ENCODE data around the gene DPH5.
"Not testable (repeated sequence)": the region's sequence is repeated elsewhere in the genome, so short reads cannot be mapped to it uniquely, and the experiment has no call there.

Gene DPH5

GRCh38 chr1:101044749-101045148, 19.2 kb upstream of the DPH5 start:
- H3K27ac Mint-ChIP-seq, result peak overlapping the region; percentile 39
- DNase-seq (no peak), ATAC-seq (replicated peaks) (peak in 1 of 2 donors; percentile 33)
- H3K9me3 Mint-ChIP-seq, result peaks cover 9 to 11% of the 10 kb centered on the region in 2 donors
- H3K4me3 Mint-ChIP-seq, result no peak overlapping the region
- no peaks in the 10 kb centered on the region for H3K27me3 Mint-ChIP-seq
- H3K4me1 Mint-ChIP-seq, result peaks cover 22 to 27% of the 10 kb centered on the region in 2 donors
- H3K36me3 Mint-ChIP-seq, result peaks cover 28 to 30% of the 10 kb centered on the region in 2 donors

GRCh38 chr1:101044259-101044658, 18.7 kb upstream of the DPH5 start:
- peaks cover 10 to 12% of the 10 kb centered on the region in 2 donors for H3K9me3 Mint-ChIP-seq
- H3K36me3 Mint-ChIP-seq, result peaks cover 32 to 35% of the 10 kb centered on the region in 2 donors
- H3K4me3 Mint-ChIP-seq, result no peak overlapping the region
- ATAC-seq (replicated peaks) (peak; percentile 34 to 38), DNase-seq (no peak)
- peaks cover 18 to 22% of the 10 kb centered on the region in 2 donors for H3K4me1 Mint-ChIP-seq
- H3K27me3 Mint-ChIP-seq, result no peaks in the 10 kb centered on the region
- H3K27ac Mint-ChIP-seq, result no peak overlapping the region

GRCh38 chr1:101043776-101044175, 18.2 kb upstream of the DPH5 start:
- Mint-ChIP-seq H3K9me3 (peaks cover 13 to 15% of the 10 kb centered on the region in 2 donors), H3K36me3 (peaks cover 37 to 40% of the 10 kb centered on the region in 2 donors), H3K4me1 (peaks cover 21 to 24% of the 10 kb centered on the region in 2 donors), H3K4me3 (no peak overlapping the region), H3K27me3 (no peaks in the 10 kb centered on the region), H3K27ac (no peak overlapping the region)
- DNase-seq (no peak), ATAC-seq (replicated peaks) (no peak)

- H3K36me3 Mint-ChIP-seq, result peaks cover 47 to 52% of the 10 kb centered on the region in 2 donors
Measured at GRCh38 chr1:101041300-101041699, 15.7 kb upstream of the DPH5 start.

GRCh38 chr1:101040666-101041065, 15.1 kb upstream of the DPH5 start:
- peaks cover 19 to 20% of the 10 kb centered on the region in 2 donors for H3K9me3 Mint-ChIP-seq
- DNase-seq (peak; percentile 25), ATAC-seq (replicated peaks) (peak; percentile 45 to 62)
- peaks cover 25 to 36% of the 10 kb centered on the region in 2 donors for H3K4me1 Mint-ChIP-seq
- H3K36me3 Mint-ChIP-seq, result peaks cover 48 to 52% of the 10 kb centered on the region in 2 donors
- peak overlapping the region; percentile 63 for H3K27ac Mint-ChIP-seq
- peak overlapping the region; percentile 19 to 58 for H3K4me3 Mint-ChIP-seq
- H3K27me3 Mint-ChIP-seq, result no peaks in the 10 kb centered on the region

More at GRCh38 chr1:101041300-101041699, 15.7 kb upstream of the DPH5 start:
- DNase-seq, result no peak
- peak in 1 of 2 donors; percentile 23 for ATAC-seq (replicated peaks)
- Mint-ChIP-seq H3K27me3 (no peaks in the 10 kb centered on the region), H3K4me3 (peak overlapping the region in 1 of 2 donors; percentile 19), H3K9me3 (peaks cover 17 to 20% of the 10 kb centered on the region in 2 donors), H3K4me1 (peaks cover 21 to 29% of the 10 kb centered on the region in 2 donors), H3K27ac (peak overlapping the region; percentile 63)

- Mint-ChIP-seq H3K9me3 (peaks cover 19 to 20% of the 10 kb centered on the region in 2 donors), H3K4me1 (peaks cover 24 to 44% of the 10 kb centered on the region in 2 donors), H3K27me3 (no peaks in the 10 kb centered on the region), H3K4me3 (no peak overlapping the region), H3K36me3 (peaks cover 41 to 50% of the 10 kb centered on the region in 2 donors), H3K27ac (peak overlapping the region; percentile 57)
- ATAC-seq (replicated peaks), result no peak
- DNase-seq, result no peak
Measured at GRCh38 chr1:101039245-101039644, 13.7 kb upstream of the DPH5 start.

- ATAC-seq (replicated peaks) (no peak), DNase-seq (no peak)
- no peak overlapping the region for H3K27ac Mint-ChIP-seq
- H3K4me1 Mint-ChIP-seq, result peaks cover 26 to 56% of the 10 kb centered on the region in 2 donors
- peaks cover 48 to 54% of the 10 kb centered on the region in 2 donors for H3K36me3 Mint-ChIP-seq
- no peak overlapping the region for H3K4me3 Mint-ChIP-seq
- H3K9me3 Mint-ChIP-seq, result peaks cover 19 to 20% of the 10 kb centered on the region in 2 donors
- no peaks in the 10 kb centered on the region for H3K27me3 Mint-ChIP-seq
Measured at GRCh38 chr1:101037316-101037715, 11.7 kb upstream of the DPH5 start.

GRCh38 chr1:101033017-101033416, 7.4 kb upstream of the DPH5 start:
- H3K4me3 Mint-ChIP-seq, result no peak overlapping the region
- ATAC-seq (replicated peaks) (no peak), DNase-seq (no peak)
- peaks cover 20 to 56% of the 10 kb centered on the region in 2 donors for H3K4me1 Mint-ChIP-seq
- no peak overlapping the region for H3K27ac Mint-ChIP-seq
- H3K27me3 Mint-ChIP-seq, result no peaks in the 10 kb centered on the region
- H3K36me3 Mint-ChIP-seq, result peaks cover 26 to 41% of the 10 kb centered on the region in 2 donors
- H3K9me3 Mint-ChIP-seq, result peaks cover 0 to 2% of the 10 kb centered on the region in 2 donors

- H3K36me3 Mint-ChIP-seq, result peaks cover 30 to 42% of the 10 kb centered on the region in 2 donors
- not testable (repeated sequence) for H3K27me3 Mint-ChIP-seq; DNase-seq; H3K9me3 Mint-ChIP-seq; H3K4me3 Mint-ChIP-seq; ATAC-seq (replicated peaks); H3K27ac Mint-ChIP-seq
- peaks cover 27 to 62% of the 10 kb centered on the region in 2 donors for H3K4me1 Mint-ChIP-seq
Measured at GRCh38 chr1:101032129-101032528, 6.5 kb upstream of the DPH5 start.

GRCh38 chr1:101030881-101031280, 5.3 kb upstream of the DPH5 start:
- Mint-ChIP-seq H3K4me1 (peaks cover 28 to 60% of the 10 kb centered on the region in 2 donors), H3K9me3 (peaks cover 0 to 5% of the 10 kb centered on the region in 2 donors), H3K27ac (peak overlapping the region; percentile 37), H3K27me3 (no peaks in the 10 kb centered on the region), H3K4me3 (peak overlapping the region in 1 of 2 donors; percentile 3), H3K36me3 (peaks cover 23 to 39% of the 10 kb centered on the region in 2 donors)
- ATAC-seq (replicated peaks) (no peak), DNase-seq (no peak)

- ATAC-seq (replicated peaks) (no peak), DNase-seq (no peak)
- H3K9me3 Mint-ChIP-seq, result peaks cover 0 to 5% of the 10 kb centered on the region in 2 donors
- H3K27ac Mint-ChIP-seq, result peak overlapping the region; percentile 67
- peaks cover 19 to 37% of the 10 kb centered on the region in 2 donors for H3K36me3 Mint-ChIP-seq
- H3K4me1 Mint-ChIP-seq, result peaks cover 25 to 50% of the 10 kb centered on the region in 2 donors
- no peaks in the 10 kb centered on the region for H3K27me3 Mint-ChIP-seq
- peak overlapping the region; percentile 43 to 56 for H3K4me3 Mint-ChIP-seq
Measured at GRCh38 chr1:101029184-101029583, 3.6 kb upstream of the DPH5 start.

GRCh38 chr1:101028466-101028865, 2.9 kb upstream of the DPH5 start:
- Mint-ChIP-seq H3K27me3 (no peaks in the 10 kb centered on the region), H3K36me3 (peaks cover 23 to 35% of the 10 kb centered on the region in 2 donors), H3K4me3 (peak overlapping the region; percentile 35 to 56), H3K27ac (peak overlapping the region; percentile 67), H3K9me3 (peaks cover 0 to 5% of the 10 kb centered on the region in 2 donors), H3K4me1 (peaks cover 26 to 50% of the 10 kb centered on the region in 2 donors)
- DNase-seq (no peak), ATAC-seq (replicated peaks) (no peak)

GRCh38 chr1:101027194-101027772, 1.7 kb upstream of the DPH5 start:
- H3K36me3 Mint-ChIP-seq, result peaks cover 25 to 36% of the 10 kb centered on the region in 2 donors
- H3K27me3 Mint-ChIP-seq, result no peaks in the 10 kb centered on the region
- H3K4me1 Mint-ChIP-seq, result peaks cover 26 to 46% of the 10 kb centered on the region in 2 donors
- H3K4me3 Mint-ChIP-seq, result peak overlapping the region; percentile 82 to 96
- H3K27ac Mint-ChIP-seq, result peak overlapping the region; percentile 81
- ATAC-seq (replicated peaks), result no peak
- DNase-seq, result no peak
- H3K9me3 Mint-ChIP-seq, result peaks cover 0 to 5% of the 10 kb centered on the region in 2 donors

GRCh38 chr1:101026430-101026788, 825 bp upstream of the DPH5 start:
- ATAC-seq (replicated peaks) (no peak), DNase-seq (no peak)
- peaks cover 30 to 37% of the 10 kb centered on the region in 2 donors for H3K36me3 Mint-ChIP-seq
- H3K4me3 Mint-ChIP-seq, result peak overlapping the region; percentile 94 to 96
- H3K9me3 Mint-ChIP-seq, result peaks cover 0 to 5% of the 10 kb centered on the region in 2 donors
- peak overlapping the region; percentile 97 for H3K27ac Mint-ChIP-seq
- no peaks in the 10 kb centered on the region for H3K27me3 Mint-ChIP-seq
- H3K4me1 Mint-ChIP-seq, result peaks cover 29 to 51% of the 10 kb centered on the region in 2 donors

- Mint-ChIP-seq H3K27ac (peak overlapping the region; percentile 97), H3K4me1 (peaks cover 30 to 52% of the 10 kb centered on the region in 2 donors), H3K9me3 (peaks cover 0 to 5% of the 10 kb centered on the region in 2 donors), H3K36me3 (peaks cover 31 to 41% of the 10 kb centered on the region in 2 donors), H3K4me3 (peak overlapping the region; percentile 94 to 96), H3K27me3 (no peaks in the 10 kb centered on the region)
- ATAC-seq (replicated peaks) (peak; percentile 40 to 41), DNase-seq (no peak)
Measured at GRCh38 chr1:101025283-101025656, 314 bp downstream of the DPH5 start.

Data from stimulated activated naive B cell treated with anti-CD40 and anti-IgM and Interleukin-4, amounts not matched to agents 10 μg/mL and 1 μg/mL and 100 μg/mL, for 72 hours (primary cell).